ENCODE measurements around the gene SGTA.

The SGTA gene

GRCh38 chr19:2754659-2755447, 28.2 kb downstream of the SGTA start:
- in situ Hi-C loops (cut with HindIII; ENCODE audit: low sequenced_read_pairs): no loop called here

GRCh38 chr19:2751438-2751830, 31.6 kb downstream of the SGTA start:
- no peak for TF ChIP-seq CTCF (IDR thresholded peaks at IDR 0.05; ENCODE audit: low read depth, low read length)
- DNase-seq (ENCODE audit: low read depth, low spot score): no peak

More at GRCh38 chr19:2754659-2755447, 28.2 kb downstream of the SGTA start:
- no peak for DNase-seq (ENCODE audit: low read depth, low spot score)
- TF ChIP-seq CTCF (IDR thresholded peaks at IDR 0.05; ENCODE audit: low read depth, low read length): no peak
- no peak overlapping the region for H3K4me3 ChIP-seq (ENCODE audit: low read depth, low read length)

GRCh38 chr19:2750808-2751437, 32.1 kb downstream of the SGTA start:
- no peak for DNase-seq (ENCODE audit: low read depth, low spot score)
- H3K4me3 ChIP-seq (ENCODE audit: low read depth, low read length): no peak overlapping the region
- in situ Hi-C loops (cut with HindIII; ENCODE audit: low sequenced_read_pairs): no loop called here
- no peak for TF ChIP-seq CTCF (IDR thresholded peaks at IDR 0.05; ENCODE audit: low read depth, low read length)

More at GRCh38 chr19:2751438-2751830, 31.6 kb downstream of the SGTA start:
- no peak overlapping the region for H3K4me3 ChIP-seq (ENCODE audit: low read depth, low read length)
- in situ Hi-C loops (cut with HindIII; ENCODE audit: low sequenced_read_pairs): no loop called here

GRCh38 chr19:2747349-2747748, 35.7 kb downstream of the SGTA start:
- in situ Hi-C loops (cut with HindIII; ENCODE audit: low sequenced_read_pairs): no loop called here

GRCh38 chr19:2744113-2744512, 39.0 kb downstream of the SGTA start:
- in situ Hi-C loops (cut with HindIII; ENCODE audit: low sequenced_read_pairs): no loop called here
- DNase-seq (ENCODE audit: low read depth, low spot score): no peak
- TF ChIP-seq CTCF (IDR thresholded peaks at IDR 0.05; ENCODE audit: low read depth, low read length): no peak
- H3K4me3 ChIP-seq (ENCODE audit: low read depth, low read length): no peak overlapping the region

More at GRCh38 chr19:2747349-2747748, 35.7 kb downstream of the SGTA start:
- DNase-seq (ENCODE audit: low read depth, low spot score): no peak
- no peak for TF ChIP-seq CTCF (IDR thresholded peaks at IDR 0.05; ENCODE audit: low read depth, low read length)
- H3K4me3 ChIP-seq (ENCODE audit: low read depth, low read length): no peak overlapping the region

- in situ Hi-C loops (cut with HindIII; ENCODE audit: low sequenced_read_pairs): no loop called here
- DNase-seq (ENCODE audit: low read depth, low spot score): no peak
- TF ChIP-seq CTCF (IDR thresholded peaks at IDR 0.05; ENCODE audit: low read depth, low read length): no peak
Measured at GRCh38 chr19:2743099-2743498, 40.0 kb downstream of the SGTA start.

More at GRCh38 chr19:2743099-2743498, 40.0 kb downstream of the SGTA start:
- no peak overlapping the region for H3K4me3 ChIP-seq (ENCODE audit: low read depth, low read length)

Measured in astrocyte of the spinal cord (primary cell).